HepG2 (cell line): Measurements from ENCODE around the gene IRAK2. TPM values are rescaled to one million over a fixed set of nuclear protein-coding genes. Genes with fewer than 3 reads are reported as not detected.
A peak's percentile ranks its signal among the peaks of the same experiment; 100 is the strongest.

ENCODE experiments used
- DBP ChIP-seq: sonication (generic); formaldehyde crosslinking; IDR thresholded peaks from 2 replicates; pipeline ENCODE4 v1.4.0; 2020; ENCODE audit warnings: missing genetic modification reagents; ENCODE audit errors: not compliant biosample characterization
- FLYWCH1 ChIP-seq: sonication (generic); formaldehyde crosslinking; IDR thresholded peaks from 2 replicates; pipeline ENCODE4 v1.8.1; 2023; ENCODE audit warnings: mild to moderate bottlenecking, missing genetic modification reagents
- FOSL2 ChIP-seq: sonication (generic); formaldehyde crosslinking; IDR thresholded peaks from 2 replicates; pipeline ENCODE4 v1.4.0; 2020; ENCODE audit warnings: missing genetic modification reagents
- FOXJ3 ChIP-seq: sonication (generic); formaldehyde crosslinking; IDR thresholded peaks from 2 replicates; pipeline ENCODE4 v1.4.0; 2020; ENCODE audit warnings: missing genetic modification reagents, mild to moderate bottlenecking, borderline replicate concordance
- GABPB1 ChIP-seq: IDR thresholded peaks from 2 replicates; pipeline ENCODE4 v1.6.1; 2016; ENCODE audit warnings: mild to moderate bottlenecking, missing genetic modification reagents, moderate library complexity, missing compliant biosample characterization
- GFI1 ChIP-seq: sonication (generic); formaldehyde crosslinking; IDR thresholded peaks from 2 replicates; pipeline ENCODE4 v1.5.0; 2020; ENCODE audit warnings: missing genetic modification reagents, mild to moderate bottlenecking, borderline replicate concordance
- HOXA7 ChIP-seq: sonication (generic); formaldehyde crosslinking; IDR thresholded peaks from 2 replicates; pipeline ENCODE4 v1.8.1; 2022; ENCODE audit warnings: mild to moderate bottlenecking, missing genetic modification reagents, moderate library complexity
- IRX3 ChIP-seq: sonication (generic); formaldehyde crosslinking; IDR thresholded peaks from 2 replicates; pipeline ENCODE4 v1.8.1; 2023; ENCODE audit warnings: mild to moderate bottlenecking, low read depth, missing genetic modification reagents, borderline replicate concordance
- ISL2 ChIP-seq: sonication (generic); formaldehyde crosslinking; IDR thresholded peaks from 2 replicates; pipeline ENCODE4 v1.5.0; 2020; ENCODE audit warnings: missing genetic modification reagents
- KAT2B ChIP-seq: fragments of 150-350 bp; IDR thresholded peaks from 2 replicates; pipeline ENCODE4 v1.6.1; 2014; ENCODE audit warnings: low read depth, low read length, borderline replicate concordance
- MAZ ChIP-seq, 2 experiments: sonication (generic) in 1 of 2; formaldehyde crosslinking in 1 of 2; IDR thresholded peaks; 2 replicates each; pipeline versions ENCODE4 v1.5.0 to v1.6.1; 2012 to 2020; ENCODE audit warnings: low read depth in 2 of 2, mild to moderate bottlenecking in 2 of 2, borderline replicate concordance in 1 of 2, improper control_type of control experiment in 1 of 2, low read length in 1 of 2, missing genetic modification reagents in 1 of 2, moderate library complexity in 1 of 2
- NONO ChIP-seq, 2 experiments: fragments of 450-650 bp in 1 of 2; sonication (generic) in 1 of 2; formaldehyde crosslinking in 1 of 2; IDR thresholded peaks in 1 of 2; conservative IDR thresholded peaks in 1 of 2; 2 replicates each; pipeline versions ENCODE4 v1.6.1 to v1.8.0; 2017 to 2022; ENCODE audit warnings: mild to moderate bottlenecking in 1 of 2, missing genetic modification reagents in 1 of 2, moderate library complexity in 1 of 2
- RARG ChIP-seq: sonication (generic); formaldehyde crosslinking; IDR thresholded peaks from 2 replicates; pipeline ENCODE4 v1.4.0; 2020; ENCODE audit warnings: low read depth, mild to moderate bottlenecking, missing genetic modification reagents
- TEAD2 ChIP-seq: sonication (generic); formaldehyde crosslinking; IDR thresholded peaks from 2 replicates; pipeline ENCODE4 v1.9.0; 2021; ENCODE audit warnings: missing genetic modification reagents
- TMF1 ChIP-seq: sonication (generic); formaldehyde crosslinking; IDR thresholded peaks from 2 replicates; pipeline ENCODE4 v1.8.1; 2022; ENCODE audit warnings: low read depth, missing genetic modification reagents
- TSC22D2 ChIP-seq: sonication (generic); formaldehyde crosslinking; IDR thresholded peaks from 2 replicates; pipeline ENCODE4 v1.5.1; 2020; ENCODE audit warnings: missing genetic modification reagents, mild to moderate bottlenecking, borderline replicate concordance
- ZNF232 ChIP-seq: sonication (generic); formaldehyde crosslinking; IDR thresholded peaks from 2 replicates; pipeline ENCODE4 v1.4.0; 2020; ENCODE audit warnings: missing genetic modification reagents, borderline replicate concordance
- ZNF558 ChIP-seq: sonication (generic); formaldehyde crosslinking; IDR thresholded peaks from 2 replicates; pipeline ENCODE4 v1.9.0; 2022; ENCODE audit warnings: mild to moderate bottlenecking, missing genetic modification reagents, borderline replicate concordance
- ZNF597 ChIP-seq: sonication (generic); formaldehyde crosslinking; IDR thresholded peaks from 2 replicates; pipeline ENCODE4 v1.5.0; 2020; ENCODE audit warnings: missing genetic modification reagents
- ZNF777 ChIP-seq: sonication (generic); formaldehyde crosslinking; IDR thresholded peaks from 2 replicates; pipeline ENCODE4 v1.4.0; 2020; ENCODE audit warnings: missing genetic modification reagents
- ZNF781 ChIP-seq: sonication (generic); formaldehyde crosslinking; IDR thresholded peaks from 2 replicates; pipeline ENCODE4 v1.5.1; 2020; ENCODE audit warnings: borderline replicate concordance, mild to moderate bottlenecking, missing genetic modification reagents; ENCODE audit errors: not compliant biosample characterization
- ZNF816 ChIP-seq: sonication (generic); formaldehyde crosslinking; IDR thresholded peaks from 2 replicates; pipeline ENCODE4 v1.8.0; 2022; ENCODE audit warnings: missing genetic modification reagents, mild to moderate bottlenecking, borderline replicate concordance
- ZSCAN25 ChIP-seq: sonication (generic); formaldehyde crosslinking; IDR thresholded peaks from 2 replicates; pipeline ENCODE4 v1.8.0; 2022; ENCODE audit warnings: mild to moderate bottlenecking, missing genetic modification reagents
- polyA plus RNA-seq, 8 experiments: library from polyadenylated mRNA; depleted of rRNA in 3 of 8; stranded (reverse) in 7 of 8; unstranded in 1 of 8; fragments of >200 nt; fragmentation: Illumina TruSeq in 4 of 8; extraction: Trizol in 4 of 8; gene quantifications; 2 replicates each; pipeline versions ENCODE4 v1.2.1 to v1.2.3, GENCODE V29; 2011 to 2016; ENCODE audit warnings: low read depth in 4 of 8, missing spikeins in 1 of 8, mixed read lengths in 1 of 8; ENCODE audit not compliant: insufficient read depth in 1 of 8
- total RNA-seq, 5 experiments: library from RNA; depleted of rRNA; stranded (reverse); fragments of >200 nt; fragmentation: Illumina TruSeq; extraction: Trizol; gene quantifications; 2 replicates each; pipeline ENCODE4 v1.2.3, GENCODE V29; 2016; ENCODE audit warnings: low read depth in 1 of 5

Gene IRAK2
- total and polyA plus RNA-seq, 2 of the 13 experiments (the other 11 are each of a cell fraction or from before 2014, with no cell fraction given), result 13.1 to 23.3 TPM

GRCh38 chr3:10292505-10293419 lies 128.0 kb downstream of the IRAK2 start, which contains the start of gene GHRL (continued):
- 0 out of 2 replicates have a peak, but pooled peaks have one; percentile 16 for TF ChIP-seq ZNF777 (CRISPR knock-in tag)
- TF ChIP-seq ZNF597 (CRISPR knock-in tag), result no peak
- no peak for TF ChIP-seq NONO (IDR thresholded peaks at IDR 0.05)
- 0 out of 2 replicates have a peak, but pooled peaks have one; percentile 23 for TF ChIP-seq NONO (CRISPR knock-in tag; conservative IDR thresholded peaks at IDR 0.05)
- no peak for TF ChIP-seq HOXA7 (CRISPR knock-in tag)
- no peak for TF ChIP-seq RARG (CRISPR knock-in tag)
- no peak for TF ChIP-seq ZNF816 (CRISPR knock-in tag)
- peak; percentile 84 for TF ChIP-seq ISL2 (CRISPR knock-in tag)
- peak; percentile 34; the same call in 1 of the 2 replicates for TF ChIP-seq GABPB1
- TF ChIP-seq TMF1, result no peak
- peak; percentile 88; the same call in 1 of the 2 replicates for TF ChIP-seq FOXJ3 (CRISPR knock-in tag)
- TF ChIP-seq TSC22D2 (CRISPR knock-in tag), result no peak
- no peak for TF ChIP-seq FLYWCH1 (CRISPR knock-in tag)
- TF ChIP-seq ZNF781 (CRISPR knock-in tag), result no peak
- no peak for TF ChIP-seq KAT2B
- TF ChIP-seq ZSCAN25 (CRISPR knock-in tag), result 0 out of 2 replicates have a peak, but pooled peaks have one; percentile 48
- no peak for TF ChIP-seq IRX3
- TF ChIP-seq MAZ (IDR thresholded peaks at IDR 0.05; ENCODE audit: borderline replicate concordance, low read depth, low read length), result no peak
- TF ChIP-seq MAZ (CRISPR knock-in tag; IDR thresholded peaks at IDR 0.05; ENCODE audit: low read depth), result no peak
- 0 out of 2 replicates have a peak, but pooled peaks have one; percentile 34 for TF ChIP-seq ZNF232
- peak; percentile 25; the same call in 1 of the 2 replicates for TF ChIP-seq FOSL2 (CRISPR knock-in tag)
- TF ChIP-seq GFI1 (CRISPR knock-in tag), result no peak
- TF ChIP-seq DBP (CRISPR knock-in tag), result no peak
- peak; percentile 41; the same call in 1 of the 2 replicates for TF ChIP-seq ZNF558 (CRISPR knock-in tag)
- no peak for TF ChIP-seq TEAD2 (CRISPR knock-in tag)
